GM21723 (cell line): ENCODE results near the gene LMF2.

Source experiments
- ATAC-seq: cut with Tn5 transposase; IDR thresholded peaks from one replicate; pipeline ENCODE4 v1.9.1; 2021; ENCODE audit warnings: mild to moderate bottlenecking, moderate library complexity; ENCODE audit not compliant: unreplicated experiment

The LMF2 gene

DNA sequence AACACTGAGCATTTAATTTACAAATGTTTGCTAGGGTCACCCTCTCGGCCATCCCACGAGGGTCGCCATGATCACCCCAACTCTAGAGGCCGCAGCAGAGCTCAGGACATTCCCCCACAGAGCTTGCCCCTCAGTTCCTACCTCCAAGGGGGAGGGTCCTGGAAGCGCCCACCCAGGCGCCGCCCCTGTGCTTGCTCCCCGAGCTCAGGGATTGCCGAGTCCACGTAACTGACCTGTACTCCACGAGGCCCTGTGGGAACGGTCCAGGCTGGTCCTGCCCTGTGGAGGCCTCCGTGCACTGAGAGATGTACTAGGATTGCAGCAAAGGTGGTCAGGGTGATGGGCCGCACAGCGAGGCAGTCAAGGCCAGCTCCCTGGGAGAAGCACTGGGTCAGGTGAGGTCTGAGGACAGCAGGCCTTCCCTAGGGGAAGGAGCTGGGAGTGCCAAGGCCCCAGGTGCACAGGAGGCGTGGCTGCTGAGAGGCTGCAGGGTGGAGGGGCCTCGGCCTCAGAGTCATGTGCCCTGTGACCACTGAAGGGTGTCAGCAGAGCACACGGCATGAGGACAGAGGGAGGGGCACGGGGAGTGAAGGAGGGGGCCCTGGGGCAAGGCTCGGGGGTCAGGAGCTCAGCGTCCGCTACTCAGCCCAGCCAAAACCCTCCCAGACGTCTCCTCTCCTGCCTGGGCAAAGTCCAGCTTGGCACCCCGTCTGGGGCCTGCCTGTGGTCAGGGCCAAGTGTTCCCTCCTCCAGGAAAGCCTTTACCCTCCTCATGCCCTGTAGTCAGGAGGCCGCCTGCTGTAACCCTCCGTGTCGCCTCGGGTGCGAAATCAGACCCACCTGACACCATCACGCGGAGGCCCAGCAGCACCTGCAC, 23.3 kb downstream of the LMF2 start:
- ATAC-seq, result no peak

DNA sequence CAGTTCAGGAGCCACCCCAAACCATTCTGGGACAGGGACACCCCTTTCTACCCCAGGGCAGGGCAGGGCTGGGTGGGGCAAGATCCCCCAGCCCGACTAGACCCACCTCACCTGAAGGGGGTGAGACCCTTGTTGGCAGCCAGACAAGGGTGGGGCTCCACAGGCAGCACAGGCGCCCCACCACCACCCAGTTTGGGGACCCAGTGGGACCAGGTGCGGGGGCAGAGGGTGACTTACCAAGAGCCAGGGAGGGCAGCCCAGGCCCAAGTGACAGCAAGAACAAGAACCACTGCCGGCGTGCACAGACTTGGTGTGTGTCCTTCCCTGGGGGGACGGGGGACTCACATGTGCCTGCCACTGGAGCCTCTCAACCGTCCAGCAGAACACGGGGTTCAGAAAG, 23.9 kb downstream of the LMF2 start:
- ATAC-seq, result no peak

DNA sequence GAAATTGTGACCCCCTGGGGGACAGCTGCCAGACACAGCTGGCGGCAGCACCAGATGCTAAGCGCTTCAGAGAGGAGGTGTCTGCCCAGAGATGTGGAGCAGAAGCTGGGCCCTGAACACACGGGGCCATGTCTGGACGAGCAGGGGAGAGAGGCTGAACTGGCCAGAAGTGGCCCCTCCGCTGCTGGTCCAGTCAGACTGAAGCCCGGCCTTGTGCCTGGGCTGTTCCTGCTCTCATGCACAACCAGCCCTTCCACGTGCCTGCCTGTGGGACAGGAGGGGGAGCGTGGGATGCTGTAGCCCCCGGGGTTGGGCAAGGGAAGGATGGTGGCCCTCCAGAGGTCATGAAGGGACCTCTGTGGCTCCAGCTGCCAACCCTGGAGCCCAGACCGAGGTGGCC, 24.4 kb downstream of the LMF2 start:
- no peak for ATAC-seq

DNA sequence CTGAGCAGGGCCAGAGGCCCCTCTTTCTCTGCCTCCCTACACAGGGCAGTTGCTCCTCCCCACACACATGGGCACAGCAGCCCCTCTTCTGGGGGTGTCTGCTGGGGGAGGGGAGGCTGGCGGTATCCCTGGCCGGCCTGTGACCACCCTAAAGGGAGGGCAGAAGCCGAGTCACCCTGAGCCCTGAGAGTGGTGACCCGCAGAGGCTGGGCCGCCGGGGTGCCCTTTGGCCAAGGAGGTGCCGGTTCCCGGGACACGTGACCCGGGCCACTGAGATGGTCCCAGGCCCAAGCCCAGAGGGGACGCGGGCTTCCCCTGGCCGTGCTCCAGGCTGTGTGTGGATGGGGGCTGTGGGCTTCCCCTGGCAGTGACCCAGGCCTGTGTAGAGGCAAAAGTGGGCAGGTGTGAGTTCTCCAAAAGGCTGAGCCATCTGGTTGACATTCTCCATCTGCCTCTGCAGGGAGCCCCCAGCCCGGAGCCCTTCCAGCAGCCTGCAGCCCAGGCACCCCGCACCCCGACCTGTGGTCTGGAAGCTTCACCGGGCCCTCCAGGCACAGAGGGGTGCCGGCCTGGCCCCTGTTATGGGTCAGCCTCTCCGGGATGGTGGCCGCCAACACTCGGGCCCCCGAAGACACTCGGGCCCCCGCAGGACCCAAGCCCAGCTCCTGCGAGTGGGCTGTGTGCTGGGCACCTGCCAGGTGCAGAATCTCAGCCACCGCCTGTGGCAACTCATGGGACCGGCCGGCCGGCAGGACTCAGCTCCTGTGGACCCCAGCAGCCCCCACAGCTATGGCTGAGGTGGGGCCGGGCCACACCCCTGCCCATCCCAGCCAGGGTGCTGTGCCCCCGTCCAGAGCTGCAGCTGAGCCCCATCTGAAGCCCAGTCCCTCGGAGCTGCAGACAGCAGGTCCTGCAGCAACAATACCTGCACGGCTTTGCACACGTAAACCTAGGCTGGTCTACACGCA, 25.1 kb downstream of the LMF2 start:
- no peak for ATAC-seq

DNA sequence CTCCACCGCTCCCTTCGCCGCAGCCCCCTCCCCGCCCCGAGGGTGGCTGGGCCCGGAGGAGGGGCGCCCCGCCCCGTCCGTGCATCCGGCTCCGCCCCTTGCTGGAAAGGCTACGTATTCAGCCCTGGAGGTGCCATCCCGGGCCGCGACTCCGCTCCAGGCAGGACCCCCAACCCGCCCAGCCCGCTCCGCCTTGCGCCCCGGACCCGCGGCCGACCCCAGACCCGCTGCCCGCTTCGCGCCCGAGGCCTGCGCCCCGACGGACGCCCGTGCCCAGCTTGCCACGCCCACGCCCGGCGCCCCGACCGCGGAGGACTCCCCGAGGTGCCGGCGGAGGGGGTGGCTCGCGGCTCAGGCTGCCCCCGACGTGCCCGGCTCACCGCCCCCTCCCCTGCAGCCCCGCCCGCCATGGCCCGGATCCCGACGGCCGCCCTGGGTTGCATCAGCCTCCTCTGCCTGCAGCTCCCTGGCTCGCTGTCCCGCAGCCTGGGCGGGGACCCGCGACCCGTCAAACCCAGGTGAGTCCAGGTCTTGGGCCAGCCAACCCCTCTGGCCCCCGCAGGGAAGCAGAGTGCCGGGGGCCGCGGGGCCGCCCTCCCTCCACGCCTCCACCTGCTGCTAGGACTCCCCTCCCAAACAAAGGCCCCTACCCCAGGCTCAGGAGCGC, 25.9 kb downstream of the LMF2 start, which contains the start of gene ADM2:
Gene ADM2, plus strand, starts transcription at position 104 of the 667 bp plus-strand sequence. Its CDS starts 305 bp downstream, at position 409.
- ATAC-seq, result no peak

DNA sequence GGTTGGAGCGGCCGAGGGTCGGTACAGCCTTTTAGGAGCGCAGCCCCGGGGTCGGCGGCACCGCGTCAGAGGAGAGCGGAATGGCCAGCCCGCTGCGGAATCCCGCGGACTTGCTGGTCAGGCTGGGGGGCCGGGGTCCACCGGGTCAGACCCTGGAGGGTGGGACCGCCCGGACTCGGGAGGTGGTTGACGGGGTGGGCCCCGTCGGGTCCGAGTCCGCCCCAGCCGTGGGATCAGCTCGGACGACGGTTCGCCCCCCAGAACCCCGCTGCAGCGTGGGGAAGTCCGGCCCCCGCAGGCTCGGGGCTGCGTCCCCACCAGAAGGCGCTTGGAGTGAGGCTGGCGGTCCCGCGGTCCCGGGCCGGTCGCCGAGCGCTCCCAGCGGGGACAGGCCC, 26.5 kb downstream of the LMF2 start:
- ATAC-seq, result no peak

DNA sequence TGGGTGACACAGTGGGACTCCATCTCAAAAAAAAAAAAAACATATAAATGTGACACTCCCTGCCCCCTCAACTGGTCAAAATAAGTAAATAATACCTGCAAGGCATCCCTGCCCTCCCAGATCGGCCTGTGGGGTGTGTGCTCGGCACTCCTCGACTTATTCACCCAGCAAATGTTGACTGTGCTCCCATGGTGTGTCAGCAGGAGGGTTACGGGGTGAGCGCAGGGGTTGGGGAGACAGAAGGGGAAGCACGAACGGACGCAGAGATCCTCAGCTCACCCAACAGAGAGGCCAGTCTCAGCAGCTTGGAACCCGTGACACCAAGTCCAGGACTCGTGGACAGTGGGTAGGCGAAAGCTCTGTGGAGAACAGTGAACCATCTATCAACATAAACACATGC, 27.8 kb downstream of the LMF2 start:
- no peak for ATAC-seq

DNA sequence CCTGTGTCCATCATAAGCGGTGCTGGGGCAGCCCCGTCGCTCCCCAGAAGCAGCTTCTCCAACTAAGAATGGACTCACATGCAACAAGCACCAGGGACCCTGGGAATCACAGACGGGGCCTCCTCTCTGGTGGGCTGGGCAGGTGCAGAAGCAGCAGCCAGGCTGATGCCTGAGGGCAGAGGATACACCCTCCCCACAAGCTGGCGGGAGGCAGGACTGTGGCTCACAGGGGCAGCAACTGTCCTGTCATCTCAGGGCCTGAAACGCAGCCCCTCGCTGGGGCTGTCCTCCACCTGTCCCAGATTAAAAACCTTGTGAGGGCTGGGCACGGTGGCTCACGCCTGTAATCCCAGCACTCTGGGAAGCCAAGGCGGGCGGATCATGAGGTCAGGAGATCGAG, 29.6 kb downstream of the LMF2 start:
- no peak for ATAC-seq

DNA sequence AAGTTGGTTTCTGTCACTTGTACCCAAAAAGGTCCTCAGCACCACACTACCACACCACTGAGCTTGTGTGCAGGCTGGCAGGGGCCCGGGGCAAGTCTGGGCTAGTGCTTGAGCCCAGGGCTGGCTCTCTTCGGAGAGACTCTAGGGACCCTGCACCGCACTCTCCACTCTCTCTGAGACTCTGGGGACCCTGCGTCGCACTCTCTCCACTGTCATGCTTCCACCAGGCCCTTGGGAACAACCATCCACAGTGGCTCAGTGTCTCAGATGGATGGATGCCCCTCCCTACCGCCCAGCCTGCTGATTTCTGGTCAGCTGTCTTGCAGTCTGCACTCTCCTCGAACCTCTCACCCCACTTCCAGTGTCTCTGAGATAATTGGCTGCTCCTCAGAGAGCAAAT, 30.6 kb downstream of the LMF2 start:
- ATAC-seq, result no peak

DNA sequence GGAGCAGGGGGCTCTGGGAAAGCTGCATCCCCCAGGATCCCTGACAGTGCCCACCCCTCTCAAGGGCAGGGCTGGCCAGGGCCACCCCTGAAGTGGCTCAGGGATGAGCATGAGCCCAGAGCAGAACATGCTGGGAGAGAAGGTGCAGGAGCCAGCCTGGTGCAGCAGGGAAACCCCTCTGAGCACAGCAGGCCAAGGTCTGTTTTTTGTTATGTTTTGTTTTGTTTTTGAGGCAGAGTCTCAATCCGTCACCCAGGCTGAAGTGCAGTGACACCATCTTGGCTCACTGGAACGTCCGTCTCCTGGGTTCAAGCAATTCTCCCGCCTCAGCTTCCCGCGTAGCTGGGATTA, 31.9 kb downstream of the LMF2 start:
- ATAC-seq, result no peak

DNA sequence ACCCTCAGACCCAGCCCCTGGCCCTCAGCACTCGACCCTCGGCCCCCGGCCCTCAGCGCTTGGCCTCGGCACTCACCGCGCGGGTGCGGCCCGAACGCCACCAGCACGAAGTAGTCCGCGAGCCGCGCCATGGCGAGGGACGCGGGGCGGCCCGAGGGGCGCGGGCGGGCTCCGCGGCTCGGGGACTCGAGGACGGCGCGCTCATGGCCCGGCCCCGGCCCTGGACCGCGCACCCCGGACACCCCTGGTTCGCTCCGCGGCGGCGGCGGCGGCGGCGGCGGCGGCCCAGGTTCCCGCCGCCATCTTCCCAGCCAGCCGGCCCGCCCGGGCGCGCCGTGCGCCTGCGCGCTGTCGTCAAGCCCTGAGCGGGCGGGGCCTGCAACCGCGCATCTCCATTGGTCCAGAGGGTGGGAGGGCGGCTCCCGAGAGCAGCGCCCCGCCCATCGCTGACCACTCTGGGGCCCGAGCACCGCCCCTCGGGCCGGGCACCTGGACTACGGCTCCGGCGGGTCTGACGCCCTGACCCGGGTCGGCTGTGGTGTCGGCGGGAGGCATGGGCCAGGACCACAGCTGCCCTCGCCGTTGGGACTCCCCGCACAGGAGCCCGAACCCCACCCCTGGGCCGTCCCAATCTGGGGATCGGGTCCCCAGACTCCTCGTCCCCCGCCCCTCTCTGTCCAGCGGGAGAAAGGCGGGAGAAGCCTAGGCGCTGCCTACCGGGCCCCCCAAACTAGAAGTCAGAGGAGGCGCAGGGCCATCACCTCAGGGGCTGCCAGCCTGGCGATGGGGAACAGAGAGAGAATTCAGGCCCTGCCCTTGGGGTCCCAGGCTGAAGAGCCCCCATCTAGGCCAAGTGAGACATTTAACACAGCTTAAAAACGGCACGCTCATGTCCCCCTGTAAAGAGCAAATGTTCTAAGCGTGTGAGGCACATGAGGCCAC, 32.5 kb downstream of the LMF2 start, which contains the start of gene SBF1:
Gene SBF1, minus strand, starts transcription at position 326 of the 942 bp plus-strand sequence. Its CDS starts 195 bp downstream, at position 131.
- peak; percentile 55 for ATAC-seq

DNA sequence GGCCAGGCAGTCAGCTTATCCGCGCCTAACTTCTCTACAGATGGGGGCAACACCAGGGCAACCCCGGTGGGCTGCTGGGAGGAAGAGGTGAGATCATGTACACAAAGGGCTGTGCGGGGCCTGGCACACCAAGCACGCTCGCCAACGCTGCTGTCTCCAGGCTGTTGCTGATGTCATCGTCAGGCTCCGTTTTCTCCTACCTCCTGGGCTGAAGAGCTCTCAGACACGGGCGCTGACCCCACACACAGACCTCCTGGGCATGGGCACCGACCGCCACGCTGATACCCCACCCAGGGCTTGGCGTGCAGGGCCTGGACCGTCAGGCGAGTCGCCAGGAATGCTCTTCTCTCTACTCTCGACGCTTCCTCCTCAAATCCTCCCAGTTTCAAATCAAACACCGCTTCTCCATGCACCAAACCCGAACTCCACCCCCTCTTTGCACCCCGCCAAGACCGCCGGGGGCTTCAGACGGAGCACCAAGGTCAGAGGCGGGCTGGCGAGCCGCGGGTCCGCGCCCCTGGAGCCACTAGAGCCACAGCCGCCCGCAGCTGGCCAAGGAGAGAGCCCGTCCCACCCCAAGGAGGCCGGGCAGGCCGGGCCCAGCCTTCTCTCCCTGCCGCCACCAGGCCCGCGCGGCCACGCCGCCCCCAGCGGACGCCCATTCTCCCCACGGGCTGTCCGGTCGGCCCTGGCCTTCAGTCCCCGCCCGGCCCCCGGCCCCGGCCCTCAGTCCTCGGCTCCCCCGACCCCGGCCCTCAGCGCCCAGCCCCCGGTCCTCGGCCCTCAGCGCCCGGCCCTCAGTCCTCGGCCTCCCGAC, 33.4 kb downstream of the LMF2 start:
- no peak for ATAC-seq

DNA sequence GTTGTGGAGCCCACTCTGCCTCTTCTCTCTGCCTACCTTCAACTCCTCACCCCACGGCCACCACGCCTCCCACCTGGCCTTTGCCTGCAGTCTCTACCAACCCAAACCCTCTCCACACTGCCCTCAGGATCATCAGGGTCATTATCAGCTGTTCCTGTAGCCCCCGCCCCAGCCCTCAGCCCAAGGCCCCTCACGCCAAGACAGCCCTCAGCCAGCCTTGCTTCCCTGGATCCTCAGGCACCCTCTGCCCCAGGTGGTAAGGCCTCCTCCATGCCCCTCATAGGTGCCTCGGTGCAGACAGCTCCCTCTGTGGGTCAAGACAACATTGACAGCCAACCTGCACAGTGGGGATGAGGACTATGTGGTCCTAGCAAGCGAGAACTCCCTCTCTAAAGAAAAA, 34.4 kb downstream of the LMF2 start:
- no peak for ATAC-seq

DNA sequence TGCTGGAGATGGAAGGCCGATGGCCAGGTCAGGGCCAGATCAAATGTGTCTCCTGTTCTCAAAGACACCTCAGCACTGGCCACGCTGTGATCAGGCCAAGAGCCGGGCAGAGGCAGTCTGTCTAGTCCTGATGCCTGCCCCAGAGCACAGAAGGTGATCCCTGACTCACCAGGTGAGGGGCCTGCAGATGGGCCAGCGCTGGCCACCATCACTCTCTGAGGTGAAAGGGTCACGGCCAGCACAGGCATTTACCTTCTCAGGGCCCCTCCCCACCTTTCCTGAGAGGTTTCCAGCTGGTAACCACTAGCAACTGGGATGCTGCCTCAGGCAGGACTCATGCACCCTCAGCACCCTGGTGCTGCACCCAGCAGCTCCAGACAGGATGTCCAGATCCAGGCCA, 35.5 kb downstream of the LMF2 start:
- no peak for ATAC-seq

DNA sequence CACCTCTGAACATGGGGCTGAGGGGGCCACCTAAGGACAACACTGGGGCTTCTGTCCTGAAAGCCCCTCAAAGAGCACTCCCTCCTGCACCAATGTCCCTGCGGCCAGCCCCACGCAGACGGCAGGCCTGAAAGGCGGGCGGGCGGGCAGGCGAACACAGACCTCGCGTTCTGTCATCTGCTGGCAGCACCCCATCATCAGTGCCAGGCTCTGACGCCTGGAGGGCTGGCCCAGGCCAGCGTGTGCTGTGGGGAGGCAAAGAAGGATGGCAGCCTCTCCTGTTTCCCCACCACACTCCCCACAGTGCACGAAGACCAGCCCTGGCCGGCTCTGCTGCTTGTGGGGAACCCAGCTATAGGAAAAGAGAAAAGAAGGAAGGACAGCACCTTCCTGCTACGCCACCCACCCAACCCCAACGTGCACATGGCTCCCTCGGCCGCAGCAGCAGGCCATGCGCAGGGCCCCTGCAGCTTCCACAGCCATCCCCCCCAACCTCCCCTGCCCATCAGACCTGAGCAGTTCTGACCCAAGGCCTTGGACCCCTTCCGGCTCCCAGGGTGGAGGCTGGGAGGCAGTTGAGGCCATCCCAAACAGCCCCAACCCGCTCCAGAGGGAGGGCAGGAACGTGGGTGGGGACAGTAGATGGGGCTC, 36.2 kb downstream of the LMF2 start:
- ATAC-seq, result no peak

DNA sequence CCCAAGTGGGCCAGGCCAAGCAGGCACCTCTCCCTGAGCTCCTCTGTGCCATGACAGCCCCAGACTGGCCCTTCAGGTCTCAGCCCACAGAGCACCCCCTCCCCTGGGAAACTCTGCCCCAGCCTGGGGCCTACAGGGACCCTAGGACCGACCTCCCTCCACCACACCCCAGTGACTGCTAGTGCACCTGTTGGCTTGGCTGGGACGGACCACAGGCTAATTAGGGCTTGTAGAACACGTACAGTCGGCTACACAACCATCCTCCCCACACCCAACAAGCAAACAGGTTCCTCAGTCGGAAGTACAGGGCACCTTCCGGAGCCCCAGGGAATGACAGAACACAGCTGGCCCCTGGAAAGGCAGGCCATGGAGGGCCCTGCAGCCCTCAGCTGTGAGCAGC, 37.0 kb downstream of the LMF2 start:
- no peak for ATAC-seq

DNA sequence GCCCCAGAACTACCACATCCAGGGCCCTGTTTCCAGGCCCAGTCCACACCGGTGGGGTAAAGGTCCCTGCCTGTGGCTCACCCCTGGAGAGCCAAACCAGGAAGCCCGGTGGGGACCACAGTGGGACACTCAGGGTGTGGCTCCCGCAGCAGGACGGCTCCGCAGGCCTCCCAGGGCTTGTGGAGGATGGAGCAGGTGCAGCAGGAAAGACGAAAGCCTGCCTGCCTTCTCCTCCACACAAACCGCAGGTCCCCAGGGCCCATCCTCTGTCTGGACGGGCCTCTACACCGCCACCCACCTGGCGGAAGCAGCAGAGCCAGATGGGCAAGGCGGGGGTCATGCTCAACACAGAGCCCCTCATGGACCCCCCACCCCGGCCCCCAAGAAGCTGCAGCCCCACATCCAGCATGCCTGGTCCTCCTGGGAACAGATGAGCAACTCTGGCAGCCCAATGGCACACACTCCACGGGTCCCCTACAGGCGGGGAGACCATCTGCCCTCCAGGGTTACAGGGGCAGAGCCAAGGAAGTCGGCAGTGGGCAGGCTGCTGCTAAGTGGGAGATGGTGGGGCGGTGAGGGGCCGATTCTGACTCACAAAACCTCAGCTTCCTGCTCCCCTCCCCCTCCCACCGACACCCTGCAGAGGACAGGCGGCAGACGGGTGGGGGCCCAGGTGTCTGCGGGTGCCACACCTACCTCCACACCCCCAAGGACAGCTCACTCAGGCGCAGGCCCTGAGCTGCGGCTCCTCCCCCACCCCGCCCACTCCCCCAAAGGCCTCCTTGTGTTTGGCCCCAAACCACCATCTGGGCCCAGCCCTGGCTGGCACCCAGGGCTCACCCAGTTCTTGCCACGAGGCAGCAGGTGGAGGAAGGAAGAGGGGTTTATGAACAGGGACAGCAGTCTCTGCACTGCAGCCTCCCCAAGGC, 37.9 kb downstream of the LMF2 start:
- ATAC-seq, result peak; percentile 55

DNA sequence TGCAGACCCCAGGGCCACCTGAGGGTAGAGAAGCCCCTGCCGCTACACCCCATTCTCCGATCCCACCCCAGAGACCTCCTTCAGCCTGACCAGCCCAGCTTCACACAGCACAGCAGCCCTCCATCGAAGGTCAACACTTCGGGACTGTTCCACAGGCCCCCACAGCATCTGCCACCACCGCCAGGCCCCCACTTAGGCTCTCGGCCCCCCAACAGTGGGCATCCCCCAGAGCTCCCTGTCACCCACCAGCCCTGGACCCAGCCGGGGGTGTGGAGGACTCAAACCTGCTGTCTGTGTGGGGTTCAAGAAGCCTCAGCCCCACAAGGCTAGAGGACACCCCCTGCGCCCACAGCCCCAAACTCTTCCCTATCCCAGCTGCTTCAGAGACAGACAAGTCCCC, 38.9 kb downstream of the LMF2 start:
- no peak for ATAC-seq
